HCT116 (cell line): ENCODE results near the gene MAP3K7CL. TPM values are rescaled to one million over a fixed set of nuclear protein-coding genes. Genes with fewer than 3 reads are reported as not detected.

Experiments used
- ATAC-seq: fragments of 200-7000 bp; cut with Tn5 transposase; 2 replicates; pipeline ENCODE4 v1.9.1; 2020; ENCODE audit warnings: mild to moderate bottlenecking, moderate library complexity
- BruUV-seq: library from RNA; stranded (reverse); fragments of 400-500 nt; replicated peaks from 2 replicates; lab custom pipeline; 2021; lab: Mats Ljungman, UMichigan
- CTCF ChIA-PET: fragments of 300-600 bp; sonication (Branson Sonifier 250); formaldehyde crosslinking; loops from one replicate; lab custom pipeline; 2021; ENCODE audit warnings: antibody characterized with exemption; lab: Charles Lee
- POLR2A ChIA-PET: fragments of 300-600, 350-600 bp; sonication (Branson Sonifier 250); formaldehyde crosslinking; loops from one replicate; lab custom pipeline; 2021; ENCODE audit warnings: antibody characterized with exemption; lab: Charles Lee
- RAD21 ChIA-PET, 2 experiments: fragments of 300-600 bp; sonication (Branson Sonifier 250); formaldehyde crosslinking; loops; one replicate each; lab custom pipeline; 2023; ENCODE audit warnings: low total read pairs in 2 of 2; ENCODE audit not compliant: uncharacterized antibody in 2 of 2, unreplicated experiment in 2 of 2, low non-redundant PET in 1 of 2; lab: Charles Lee
- DNase-seq: peaks from one replicate; pipeline ENCODE4 v3.0.0-alpha.2; 2010; ENCODE audit warnings: low read depth, low spot score
- H2AFZ ChIP-seq: fragments of 200-600 bp; shearing (Covaris generic), sonication (generic); 2 replicates; pipeline ENCODE4 v1.6.1; 2017; ENCODE audit warnings: low read depth, mixed run types, mixed read lengths, antibody characterized with exemption, low read length; ENCODE audit not compliant: poor library complexity, severe bottlenecking
- H3K27ac ChIP-seq: 2 replicates; pipeline ENCODE4 v1.5.1; 2012; ENCODE audit warnings: low read depth, low read length
- H3K27me3 ChIP-seq: fragments of 200-600 bp; sonication (generic); 2 replicates; pipeline ENCODE4 v1.6.1; 2016; ENCODE audit warnings: mixed run types, low read length, mixed read lengths; ENCODE audit not compliant: insufficient read depth
- H3K36me3 ChIP-seq, 2 experiments: fragments of 200-500 bp in 1 of 2; fragments of 200-600 bp in 1 of 2; sonication (Bioruptor generic) in 1 of 2; sonication (generic) in 1 of 2; 2 replicates each; pipeline versions ENCODE4 v1.5.1 to v1.6.1; 2014 to 2016; ENCODE audit warnings: low read length in 2 of 2, inconsistent platforms in 1 of 2, mixed read lengths in 1 of 2, mixed run types in 1 of 2; ENCODE audit not compliant: insufficient read depth in 2 of 2, control insufficient read depth in 1 of 2
- H3K4me1 ChIP-seq, 2 experiments: fragments of 200-600 bp in 1 of 2; sonication (generic) in 1 of 2; 2 replicates each; pipeline versions ENCODE4 v1.5.1 to v1.6.1; 2012 to 2017; ENCODE audit warnings: low read length in 2 of 2, inconsistent platforms in 1 of 2, mild to moderate bottlenecking in 1 of 2, mixed read lengths in 1 of 2, mixed run types in 1 of 2, moderate library complexity in 1 of 2; ENCODE audit not compliant: insufficient read depth in 2 of 2, control insufficient read depth in 1 of 2
- H3K4me2 ChIP-seq: fragments of 200-600 bp; sonication (generic); 2 replicates; pipeline ENCODE4 v1.6.1; 2017; ENCODE audit warnings: mixed run types, low read length, mixed read lengths
- H3K4me3 ChIP-seq, 2 experiments: fragments of 200-600 bp in 1 of 2; sonication (generic) in 1 of 2; replicated peaks in 1 of 2; 2 replicates each; pipeline ENCODE4 v1.5.1; 2011 to 2016; ENCODE audit warnings: low read length in 2 of 2, control low read depth in 1 of 2, low read depth in 1 of 2, mild to moderate bottlenecking in 1 of 2, mixed read lengths in 1 of 2, mixed run types in 1 of 2
- H3K79me2 ChIP-seq: fragments of 200-600 bp; sonication (generic); 2 replicates; pipeline ENCODE4 v1.6.1; 2017; ENCODE audit warnings: mild to moderate bottlenecking, mixed run types, low read length, moderate library complexity, mixed read lengths; ENCODE audit not compliant: insufficient read depth
- H3K9ac ChIP-seq: fragments of 200-600 bp; sonication (generic); 2 replicates; pipeline ENCODE4 v1.6.1; 2016; ENCODE audit warnings: low read length, mixed read lengths
- H3K9me2 ChIP-seq: fragments of 200-600 bp; sonication (generic), shearing (Covaris generic); 2 replicates; pipeline ENCODE4 v1.6.1; 2017; ENCODE audit warnings: mixed run types, mild to moderate bottlenecking, moderate library complexity; ENCODE audit not compliant: insufficient read depth
- H3K9me3 ChIP-seq, 2 experiments: fragments of 200-500 bp in 1 of 2; fragments of 200-600 bp in 1 of 2; sonication (Bioruptor generic) in 1 of 2; sonication (generic) in 1 of 2; 2 replicates each; pipeline ENCODE4 v1.6.1; 2014 to 2017; ENCODE audit warnings: low read length in 2 of 2, mixed read lengths in 2 of 2, inconsistent platforms in 1 of 2, low read depth in 1 of 2, mild to moderate bottlenecking in 1 of 2, mixed run types in 1 of 2, moderate library complexity in 1 of 2; ENCODE audit not compliant: control insufficient read depth in 1 of 2, insufficient read depth in 1 of 2
- H4K20me1 ChIP-seq: fragments of 200-600 bp; sonication (generic), shearing (Covaris generic); 2 replicates; pipeline ENCODE4 v1.6.1; 2017; ENCODE audit warnings: mixed run types, mild to moderate bottlenecking, moderate library complexity; ENCODE audit not compliant: insufficient read depth
- CBX3 ChIP-seq: IDR thresholded peaks from 2 replicates; pipeline ENCODE4 v1.6.1; 2012; ENCODE audit warnings: low read depth
- CTCF ChIP-seq, 3 experiments: fragments of 200-600 bp in 1 of 3; sonication (generic) in 1 of 3; IDR thresholded peaks in 2 of 3; conservative IDR thresholded peaks in 1 of 3; 2 replicates each; pipeline ENCODE4 v1.5.1; 2012 to 2017; ENCODE audit warnings: low read depth in 2 of 3, low read length in 2 of 3, antibody characterized with exemption in 1 of 3, borderline replicate concordance in 1 of 3, control low read depth in 1 of 3, mild to moderate bottlenecking in 1 of 3, mixed read lengths in 1 of 3, mixed run types in 1 of 3, moderate library complexity in 1 of 3; ENCODE audit not compliant: insufficient read depth in 1 of 3
- EZH2 ChIP-seq: fragments of 200-600 bp; sonication (generic); IDR thresholded peaks from 2 replicates; pipeline ENCODE4 v1.6.1; 2017; ENCODE audit warnings: antibody characterized with exemption, mixed run types
- FOSL1 ChIP-seq: IDR thresholded peaks from 2 replicates; pipeline ENCODE4 v1.6.1; 2012; ENCODE audit warnings: low read depth
- JUND ChIP-seq: IDR thresholded peaks from 2 replicates; pipeline ENCODE4 v1.6.1; 2012
- POLR2AphosphoS5 ChIP-seq: IDR thresholded peaks from 2 replicates; pipeline ENCODE4 v1.6.1; 2011; ENCODE audit warnings: mild to moderate bottlenecking, low read depth, low read length, moderate library complexity
- RAD21 ChIP-seq: IDR thresholded peaks from 2 replicates; pipeline ENCODE4 v1.6.1; 2012; ENCODE audit warnings: low read depth, mild to moderate bottlenecking
- SIN3A ChIP-seq: IDR thresholded peaks from 2 replicates; pipeline ENCODE4 v1.6.1; 2012; ENCODE audit warnings: low read depth
- ZFX ChIP-seq: fragments of 450-650 bp; IDR thresholded peaks from 2 replicates; pipeline ENCODE4 v1.6.1; 2017
- ZNF274 ChIP-seq: fragments of 200-500 bp; sonication (Bioruptor generic); IDR thresholded peaks from 2 replicates; pipeline ENCODE4 v1.6.1; 2014; ENCODE audit warnings: mild to moderate bottlenecking, low read depth, low read length, inconsistent platforms
- intact Hi-C: fragments of 100-400 bp; cut with micrococcal nuclease; formaldehyde crosslinking; loops from 2 replicates; pipeline ENCODE4 v1.10.0; 2022
- total RNA-seq: library from RNA; stranded (reverse); gene quantifications from one replicate; pipeline ENCODE4 v1.2.1, GENCODE V29; 2021; ENCODE audit not compliant: unreplicated experiment
- TF ChIP-seq, protein P1 (sequence below): IDR thresholded peaks from 2 replicates; pipeline ENCODE4 v1.6.1; 2012

Gene MAP3K7CL
- total RNA-seq, 1 experiment from 2014 or later = 0.57 TPM

GRCh38 chr21:29117372-29117955 lies 13.0 kb upstream of the MAP3K7CL start (continued):
- TF ChIP-seq FOSL1 (no peak), EZH2 (no peak), CBX3 (no peak)

- RAD21 ChIA-PET = no interaction called here
Measured at GRCh38 chr21:29121759-29122158, 8.7 kb upstream of the MAP3K7CL start.

More at GRCh38 chr21:29121759-29122158, 8.7 kb upstream of the MAP3K7CL start:
- Histone ChIP-seq H3K4me2 (no peak overlapping the region), H3K79me2 (no peaks in the 10 kb centered on the region), H3K27ac (no peak overlapping the region), H2AFZ (no peak overlapping the region), H4K20me1 (no peaks in the 10 kb centered on the region), H3K4me3 (no peak overlapping the region), H3K4me1 (no peaks in the 10 kb centered on the region), H3K9me2 (no peaks in the 10 kb centered on the region), H3K27me3 (no peaks in the 10 kb centered on the region), H3K9ac (no peak overlapping the region), H3K36me3 (no peaks in the 10 kb centered on the region), H3K9me3 (no peaks in the 10 kb centered on the region)
- POLR2A ChIA-PET = no interaction called here
- DNase-seq (no peak), ATAC-seq (no peak)
- no TSS peak for BruUV-seq
- CTCF ChIA-PET = no interaction called here
- intact Hi-C loops = no loop called here
- TF ChIP-seq ZNF274 (no peak), JUND (no peak), POLR2AphosphoS5 (no peak), RAD21 (no peak), FOSL1 (no peak), ZFX (no peak), CTCF (IDR thresholded peaks at IDR 0.05 in 2 of 3, conservative IDR thresholded peaks at IDR 0.05 in 1 of 3; ENCODE audit: borderline replicate concordance in 1 of 3, insufficient read depth in 1 of 3, low read depth in 2 of 3, low read length in 2 of 3) (no peak), EZH2 (no peak), SIN3A (no peak)
- TF ChIP-seq, protein P1, sequence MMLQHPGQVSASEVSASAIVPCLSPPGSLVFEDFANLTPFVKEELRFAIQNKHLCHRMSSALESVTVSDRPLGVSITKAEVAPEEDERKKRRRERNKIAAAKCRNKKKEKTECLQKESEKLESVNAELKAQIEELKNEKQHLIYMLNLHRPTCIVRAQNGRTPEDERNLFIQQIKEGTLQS = no peak
- TF ChIP-seq, all 23 proteins: peak for 0
